ENCODE results near the gene GRIK1.

Gene GRIK1

DNA sequence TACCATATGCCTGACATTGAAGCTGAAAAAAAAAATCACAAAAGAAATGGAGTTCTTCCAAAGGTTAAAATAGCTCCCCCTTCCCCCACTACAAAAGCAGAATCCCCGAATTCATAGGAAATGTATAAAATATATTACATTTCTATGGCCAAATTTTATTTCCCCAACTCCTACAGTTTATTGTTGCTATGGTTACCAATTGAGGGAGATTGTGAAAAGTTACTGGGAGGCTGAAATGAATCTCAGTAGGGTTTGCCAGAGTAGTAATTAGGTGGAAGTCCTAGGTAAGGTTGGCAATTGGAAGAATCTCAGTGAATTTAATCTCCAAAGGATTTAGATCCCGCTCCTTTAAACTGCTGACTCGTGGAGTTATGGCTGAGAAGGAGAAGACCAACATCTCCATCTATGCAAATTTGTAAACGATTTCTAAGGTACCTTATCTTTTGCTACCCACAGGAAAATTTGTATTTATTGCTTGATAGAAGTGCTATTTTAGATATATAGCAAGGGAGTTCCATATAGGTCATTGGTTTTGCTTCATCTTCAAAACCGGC is 359.0 kb downstream of the GRIK1 start:
- no peak for DNase-seq

DNA sequence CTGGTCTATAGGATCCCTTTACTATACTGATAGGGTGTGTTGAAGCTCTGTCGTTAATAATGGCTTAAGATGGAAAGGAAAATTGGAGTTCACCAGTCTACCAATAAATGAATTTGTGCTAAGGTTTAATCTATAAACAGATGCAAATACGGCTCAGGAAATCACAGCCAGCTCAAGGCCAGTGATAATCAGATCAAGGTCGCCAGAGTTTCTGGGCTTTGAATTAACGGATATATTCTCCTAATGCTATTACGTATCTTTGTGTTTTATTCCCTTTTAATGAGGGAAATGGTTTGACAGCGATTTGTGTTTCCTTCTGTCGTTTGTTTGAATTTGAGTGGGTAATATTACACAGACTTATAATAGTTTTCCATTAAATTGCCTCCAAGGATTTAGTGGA is 361.5 kb downstream of the GRIK1 start:
- no peak for DNase-seq

DNA sequence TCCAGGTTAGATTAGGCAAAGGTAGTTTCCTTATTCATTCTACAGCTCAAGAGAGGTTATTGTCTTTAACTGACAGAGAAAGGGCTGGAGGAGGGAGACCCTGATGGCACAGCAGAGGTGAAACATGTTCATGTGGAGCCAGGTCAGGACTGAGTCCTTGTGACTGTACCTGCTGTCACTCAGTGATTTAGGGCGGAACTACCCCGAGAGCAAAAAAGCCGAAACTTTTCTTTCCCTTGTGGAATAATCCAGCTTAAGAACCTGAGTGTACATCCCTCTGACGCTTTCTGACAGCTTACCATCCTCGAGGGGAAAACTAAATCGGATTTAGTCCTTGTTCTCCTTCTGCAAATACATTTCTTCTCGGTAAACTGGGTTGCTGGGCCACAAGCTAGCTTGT is 367.8 kb downstream of the GRIK1 start:
- no peak for DNase-seq

- DNase-seq, result no peak
Measured at GRCh38 chr21:29568020-29568697, 371.6 kb downstream of the GRIK1 start.

DNA sequence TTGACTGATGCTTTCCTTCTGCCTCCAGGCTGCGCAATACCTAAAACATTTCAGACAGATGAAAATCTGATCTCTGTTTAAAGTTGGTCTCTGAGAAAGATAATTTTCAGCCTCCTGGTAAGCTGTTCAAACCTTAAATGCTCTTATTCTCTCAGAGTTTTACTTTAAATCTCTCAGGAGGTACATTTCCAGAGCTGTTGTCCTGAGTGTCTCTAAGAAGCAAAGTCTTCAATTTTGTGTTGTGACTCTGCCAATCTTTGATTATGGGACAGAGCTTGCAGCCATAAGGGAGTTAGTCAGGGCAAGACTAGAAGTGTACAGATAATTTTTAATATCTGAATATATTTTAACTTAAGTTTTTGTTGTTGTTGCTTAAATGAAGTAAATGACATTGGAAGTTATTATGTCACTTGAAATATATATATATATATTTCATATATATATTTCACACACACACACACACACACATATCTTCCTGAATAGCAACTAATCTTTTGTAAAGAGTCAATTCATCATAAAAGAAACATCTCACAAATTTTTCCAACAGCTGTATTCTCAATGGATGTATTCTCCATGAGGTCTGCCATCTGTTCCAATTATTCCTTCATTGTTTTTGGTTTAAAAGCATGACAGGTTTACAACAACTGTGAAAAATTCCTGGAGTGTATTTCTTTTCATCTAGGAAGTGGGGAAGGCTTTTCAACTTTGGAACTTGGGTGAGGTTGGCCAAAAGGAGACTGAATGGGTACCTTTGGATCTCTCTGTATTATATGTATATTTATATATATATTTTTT is 381.7 kb downstream of the GRIK1 start:
- no peak for DNase-seq

DNA sequence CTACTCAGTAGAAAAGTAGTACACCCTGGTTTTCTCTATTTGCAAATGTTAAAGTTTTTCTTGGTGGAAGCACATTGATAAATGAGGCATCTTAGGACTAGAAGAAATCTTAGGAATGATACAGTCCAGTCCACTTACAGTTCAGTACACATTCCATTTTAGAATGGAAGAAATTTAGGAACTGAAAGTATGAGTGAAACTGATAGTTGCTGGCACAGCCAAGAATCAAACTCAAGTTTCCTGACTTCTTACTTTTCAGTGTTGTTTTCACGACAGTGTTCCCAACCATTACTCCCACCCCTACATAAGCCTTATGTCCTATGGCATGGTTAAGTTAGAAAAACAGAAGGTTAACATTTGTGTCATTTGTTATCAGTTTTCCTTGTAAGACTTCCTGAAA is 382.6 kb downstream of the GRIK1 start:
- DNase-seq, result no peak

DNA sequence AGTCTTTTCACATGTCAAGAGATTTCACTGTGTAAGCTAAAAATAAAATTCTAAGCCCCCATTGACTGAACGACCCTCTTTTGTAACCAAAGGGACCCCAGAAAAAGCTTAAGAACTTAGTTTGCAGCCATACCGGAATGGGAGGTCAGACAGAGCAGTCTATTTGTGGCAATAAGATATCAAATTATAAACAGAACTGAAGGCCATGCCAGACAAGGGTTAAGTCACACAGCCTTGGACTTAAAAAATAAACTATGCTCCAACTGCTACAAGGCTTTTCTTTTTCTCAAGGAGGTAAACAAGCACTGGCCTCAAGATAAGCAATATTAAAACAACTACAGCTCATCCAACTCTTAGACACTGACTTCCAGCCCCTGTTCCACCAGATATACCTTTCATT is 384.2 kb downstream of the GRIK1 start:
- DNase-seq, result no peak

GRCh38 chr21:29550205-29550604 is 389.6 kb downstream of the GRIK1 start:
- DNase-seq, result no peak

- no peak for DNase-seq
Measured at GRCh38 chr21:29549614-29550013, 390.2 kb downstream of the GRIK1 start.

GRCh38 chr21:29547998-29548397 is 391.8 kb downstream of the GRIK1 start:
- DNase-seq, result no peak

DNA sequence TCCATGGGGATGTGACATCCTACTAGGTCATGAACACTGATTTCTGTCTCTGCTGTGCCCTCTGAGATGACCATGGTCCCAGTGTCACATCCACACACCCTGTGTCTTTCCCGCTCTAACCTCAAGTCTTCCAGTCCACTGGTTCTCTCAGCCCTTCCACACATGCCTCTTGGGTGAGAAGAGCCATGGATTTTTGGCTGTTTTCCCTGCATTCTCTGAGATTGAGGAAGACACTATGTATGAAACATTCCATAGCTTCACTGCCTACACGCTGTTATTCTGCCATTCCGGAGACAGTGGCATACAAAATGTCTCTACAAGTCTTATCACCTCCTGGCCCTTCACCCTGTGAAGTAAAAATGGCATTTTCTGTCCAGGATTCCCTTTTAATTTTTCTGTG is 393.7 kb downstream of the GRIK1 start:
- DNase-seq, result no peak

GRCh38 chr21:29540289-29540688 is 399.5 kb downstream of the GRIK1 start:
- DNase-seq, result no peak

GRCh38 chr21:29538115-29538514 is 401.7 kb downstream of the GRIK1 start:
- no peak for DNase-seq

GRCh38 chr21:29534448-29534847 is 405.3 kb downstream of the GRIK1 start:
- no peak for DNase-seq

DNA sequence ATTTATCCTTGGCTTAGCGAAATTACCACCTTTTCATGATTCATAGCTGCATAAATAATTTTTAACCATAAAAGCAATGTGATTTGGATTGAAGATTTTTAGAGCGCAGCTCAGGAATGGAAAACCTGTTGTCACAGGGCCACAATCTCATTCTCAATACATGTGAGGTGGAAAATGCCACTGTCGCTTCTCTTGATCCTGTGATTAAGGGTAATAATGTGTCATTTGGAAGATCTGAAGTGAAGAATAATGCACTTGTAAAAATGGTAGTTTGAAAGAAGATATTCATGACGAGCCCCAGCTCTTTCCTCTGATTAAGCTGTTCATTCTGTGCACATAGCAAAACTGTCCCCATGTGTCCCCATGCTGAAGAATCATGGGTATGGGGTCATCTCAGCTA is 410.7 kb downstream of the GRIK1 start:
- no peak for DNase-seq

- no peak for DNase-seq
Measured at GRCh38 chr21:29526545-29526944, 413.3 kb downstream of the GRIK1 start.

DNA sequence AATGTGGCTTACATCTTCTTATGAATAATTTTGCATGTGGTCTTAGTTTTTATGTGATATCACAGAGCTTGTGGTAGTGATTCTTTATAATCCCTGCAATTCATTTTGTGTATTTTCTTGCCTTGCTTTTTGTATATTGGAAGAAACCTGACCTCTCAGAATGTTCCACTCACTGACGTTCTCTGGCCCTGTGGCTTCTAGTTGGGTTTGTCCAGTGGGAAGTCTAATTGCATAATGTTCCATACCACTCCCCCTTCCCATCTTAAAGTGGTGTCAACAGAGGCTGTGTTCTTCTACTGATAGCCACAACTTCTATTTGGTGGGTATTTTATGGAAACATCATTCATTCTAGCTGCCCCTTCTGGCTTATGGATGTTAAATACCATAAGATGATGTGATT is 415.7 kb downstream of the GRIK1 start:
- no peak for DNase-seq

- DNase-seq, result no peak
Measured at GRCh38 chr21:29523646-29524045, 416.1 kb downstream of the GRIK1 start.

DNA sequence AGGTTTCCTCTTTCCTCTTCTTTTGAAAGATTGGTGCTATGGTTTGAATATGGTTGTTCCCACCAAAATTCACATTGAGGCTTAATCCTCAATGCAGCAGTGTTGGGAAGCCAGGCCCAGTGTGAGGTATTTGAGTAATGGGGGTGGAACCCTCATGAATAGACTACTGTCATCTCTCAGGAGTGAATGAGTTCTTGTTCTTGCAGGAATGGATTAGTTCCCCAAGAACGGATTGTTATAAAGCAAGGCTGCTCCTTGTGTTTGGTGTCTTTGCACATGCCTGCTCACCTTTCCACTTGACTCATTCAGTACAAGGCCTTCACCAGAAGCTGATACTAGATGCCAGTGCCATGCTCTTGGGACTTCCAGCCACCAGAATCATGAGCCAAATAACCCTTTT is 417.9 kb downstream of the GRIK1 start:
- DNase-seq, result no peak

DNA sequence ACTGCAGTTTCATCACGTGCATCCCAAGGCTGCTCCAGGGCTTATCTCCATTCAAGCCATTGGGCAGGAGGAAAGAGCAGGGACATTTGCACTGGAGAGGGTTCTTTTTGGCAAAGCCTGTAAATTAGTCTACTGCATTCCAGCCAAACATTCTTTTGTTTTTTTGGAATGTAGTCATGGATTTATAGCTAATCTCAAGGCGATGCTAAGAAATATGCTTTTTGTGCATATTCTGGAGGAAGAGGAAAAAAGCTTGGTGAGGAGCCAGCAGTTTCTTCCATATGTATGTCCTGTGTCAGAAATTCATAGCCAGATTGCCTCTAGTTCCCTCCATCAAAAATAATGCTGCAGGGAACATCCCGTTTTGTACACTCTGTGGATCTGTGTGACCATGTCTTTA is 419.6 kb downstream of the GRIK1 start:
- no peak for DNase-seq

- no peak for DNase-seq
Measured at GRCh38 chr21:29514652-29515247, 425.0 kb downstream of the GRIK1 start.

- no peak for DNase-seq
Measured at GRCh38 chr21:29513535-29513934, 426.3 kb downstream of the GRIK1 start.

GRCh38 chr21:29511096-29511495 is 428.7 kb downstream of the GRIK1 start:
- DNase-seq, result no peak

- no peak for DNase-seq
Measured at GRCh38 chr21:29509121-29509520, 430.7 kb downstream of the GRIK1 start.

Data from activated CD4-positive, alpha-beta T cell treated with anti-CD3 and anti-CD28 coated beads, Interleukin-2, Interleukin-6, amounts not matched to agents 100 ng/mL and 50 ng/mL, durations not matched to agents 16 hours and 8 hours (primary cell).